Stimulated activated CD8-positive, alpha-beta memory T cell treated with anti-CD3 and anti-CD28 coated beads, Interleukin-2, amount 100 ng/mL, for 48 hours (primary cell): ENCODE data around the gene FAF1.

Experiments
- DNase-seq, 2 donors: peaks; one replicate each; pipeline ENCODE4 v3.0.0-alpha.2; 2020; ENCODE audit warnings: low read depth in 2 of 2

The FAF1 gene

GRCh38 chr1:50427086-50427817 is 532.8 kb downstream of the FAF1 start:
- no peak for DNase-seq

- no peak for DNase-seq
Measured at GRCh38 chr1:50426702-50427085, 533.4 kb downstream of the FAF1 start.

- DNase-seq, result no peak
Measured at GRCh38 chr1:50426108-50426700, 533.9 kb downstream of the FAF1 start.

- no peak for DNase-seq
Measured at GRCh38 chr1:50425376-50426107, 534.5 kb downstream of the FAF1 start.

GRCh38 chr1:50424884-50425375 is 535.1 kb downstream of the FAF1 start:
- DNase-seq, result no peak

GRCh38 chr1:50424045-50424883 is 535.8 kb downstream of the FAF1 start:
- no peak for DNase-seq

- no peak for DNase-seq
Measured at GRCh38 chr1:50423670-50424000, 536.4 kb downstream of the FAF1 start.

- no peak for DNase-seq
Measured at GRCh38 chr1:50422946-50423669, 537.0 kb downstream of the FAF1 start, which contains the start of gene DMRTA2. Gene DMRTA2 (minus strand): TSS chr1:50423443. CDS start chr1:50421536, 1,907 bp downstream.

- no peak for DNase-seq
Measured at GRCh38 chr1:50422675-50422945, 537.5 kb downstream of the FAF1 start.

GRCh38 chr1:50421768-50422674 is 538.0 kb downstream of the FAF1 start:
- DNase-seq, result no peak

GRCh38 chr1:50421366-50421748 is 538.7 kb downstream of the FAF1 start:
- no peak for DNase-seq

GRCh38 chr1:50420689-50421365 is 539.2 kb downstream of the FAF1 start:
- DNase-seq, result no peak

GRCh38 chr1:50419907-50420677 is 540.0 kb downstream of the FAF1 start:
- no peak for DNase-seq

- DNase-seq, result no peak
Measured at GRCh38 chr1:50419192-50419906, 540.7 kb downstream of the FAF1 start.

- DNase-seq, result no peak
Measured at GRCh38 chr1:50418600-50419109, 541.4 kb downstream of the FAF1 start.

GRCh38 chr1:50417946-50418599 is 542.0 kb downstream of the FAF1 start:
- no peak for DNase-seq

- no peak for DNase-seq
Measured at GRCh38 chr1:50417507-50417906, 542.6 kb downstream of the FAF1 start.
